Measurements from ENCODE around the gene HS2ST1.

HS2ST1 gene

DNA sequence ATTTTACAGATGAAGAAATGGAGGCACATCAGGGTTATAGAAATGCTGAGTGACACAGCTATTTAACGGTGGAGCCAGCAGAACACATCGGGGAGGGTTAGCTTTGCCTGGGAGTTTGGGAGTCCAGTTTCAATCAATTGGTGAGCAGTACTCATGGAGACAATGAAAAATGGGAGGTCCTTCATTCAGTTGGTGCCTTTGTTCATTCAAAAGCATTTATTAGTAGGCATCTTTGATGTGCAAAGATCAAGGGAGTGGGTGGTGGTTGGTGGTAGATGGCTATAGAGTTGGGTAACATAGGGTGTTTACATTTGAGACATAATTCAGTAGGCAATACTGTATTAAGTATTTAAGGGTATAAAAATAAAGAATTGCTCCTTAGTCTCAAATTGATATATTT lies 230.5 kb downstream of the HS2ST1 start:
- no peaks in the 10 kb centered on the region for H3K36me3 ChIP-seq (ENCODE audit: control insufficient read depth, insufficient read depth, low read length)
- H3K79me2 ChIP-seq, result no peaks in the 10 kb centered on the region
- H3K4me3 ChIP-seq (ENCODE audit: low read depth, low read length), result no peak overlapping the region
- no peaks in the 10 kb centered on the region for H3K9me3 ChIP-seq (ENCODE audit: control insufficient read depth, low read length)
- no peaks in the 10 kb centered on the region for H3K4me1 ChIP-seq
- TF ChIP-seq CTCF (IDR thresholded peaks at IDR 0.05), result no peak
- H2AFZ ChIP-seq, result no peak overlapping the region
- H3K27ac ChIP-seq, result no peak overlapping the region
- no peak overlapping the region for H3K4me2 ChIP-seq (ENCODE audit: low read length)
- no peaks in the 10 kb centered on the region for H3K27me3 ChIP-seq (ENCODE audit: control insufficient read depth, insufficient read depth, low read length)
- H3K9ac ChIP-seq, result no peak overlapping the region

DNA sequence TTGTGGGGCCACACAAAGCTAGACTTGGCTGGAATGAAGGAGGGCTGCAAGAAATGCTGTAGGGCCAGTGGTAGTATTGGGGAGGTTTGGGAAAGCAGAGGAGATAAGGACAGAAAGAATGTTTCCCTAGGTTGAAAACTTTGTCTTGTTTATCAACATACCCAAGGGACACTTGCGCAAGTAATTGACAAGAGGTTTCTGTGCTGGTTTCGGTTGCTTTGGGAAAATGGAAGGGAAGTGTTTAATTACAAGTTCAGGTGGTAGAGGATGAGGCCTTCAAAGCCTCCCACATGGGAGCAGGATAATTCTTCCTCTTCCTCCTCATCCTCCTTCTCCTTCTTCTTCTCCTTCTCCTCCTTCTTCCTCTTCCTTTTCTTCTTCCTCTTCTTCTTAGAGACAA lies 232.1 kb downstream of the HS2ST1 start:
- Histone ChIP-seq H3K4me1 (no peaks in the 10 kb centered on the region), H2AFZ (no peak overlapping the region), H3K36me3 (ENCODE audit: control insufficient read depth, insufficient read depth, low read length) (no peaks in the 10 kb centered on the region), H3K4me3 (ENCODE audit: low read depth, low read length) (no peak overlapping the region), H3K4me2 (ENCODE audit: low read length) (no peak overlapping the region), H3K27me3 (ENCODE audit: control insufficient read depth, insufficient read depth, low read length) (no peaks in the 10 kb centered on the region), H3K9ac (no peak overlapping the region), H3K9me3 (ENCODE audit: control insufficient read depth, low read length) (no peaks in the 10 kb centered on the region), H3K27ac (no peak overlapping the region), H3K79me2 (no peaks in the 10 kb centered on the region)
- no peak for TF ChIP-seq CTCF (IDR thresholded peaks at IDR 0.05)

DNA sequence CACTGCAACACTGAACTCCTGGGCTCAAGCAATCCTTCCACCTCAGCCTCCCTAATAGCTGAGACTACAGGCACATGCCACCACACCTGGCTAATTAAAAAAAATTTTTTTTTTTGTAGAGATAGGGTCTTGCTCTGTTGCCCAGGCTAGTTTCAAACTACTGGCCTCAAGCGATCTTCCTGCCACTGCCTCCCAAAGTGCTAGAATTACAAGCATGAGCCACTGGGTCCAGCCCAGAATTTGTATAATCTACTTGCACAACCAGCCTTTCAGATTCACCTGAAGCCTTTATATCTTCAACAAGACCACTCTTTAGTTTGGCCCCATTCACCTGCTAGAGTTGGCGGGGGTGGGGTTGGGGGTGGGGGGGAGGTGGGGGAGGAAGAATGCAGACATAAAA lies 232.6 kb downstream of the HS2ST1 start:
- Histone ChIP-seq H3K79me2 (no peaks in the 10 kb centered on the region), H3K27me3 (ENCODE audit: control insufficient read depth, insufficient read depth, low read length) (no peaks in the 10 kb centered on the region), H3K4me1 (no peaks in the 10 kb centered on the region), H3K9ac (no peak overlapping the region), H3K27ac (no peak overlapping the region), H3K9me3 (ENCODE audit: control insufficient read depth, low read length) (no peaks in the 10 kb centered on the region), H2AFZ (no peak overlapping the region), H3K36me3 (ENCODE audit: control insufficient read depth, insufficient read depth, low read length) (no peaks in the 10 kb centered on the region), H3K4me2 (ENCODE audit: low read length) (no peak overlapping the region), H3K4me3 (ENCODE audit: low read depth, low read length) (no peak overlapping the region)
- no peak for TF ChIP-seq CTCF (IDR thresholded peaks at IDR 0.05)

GRCh38 chr1:87147851-87148250 lies 233.4 kb downstream of the HS2ST1 start:
- no peak for TF ChIP-seq CTCF (IDR thresholded peaks at IDR 0.05)
- no peak overlapping the region for H2AFZ ChIP-seq
- H3K4me2 ChIP-seq (ENCODE audit: low read length), result no peak overlapping the region

GRCh38 chr1:87148661-87149060 lies 234.2 kb downstream of the HS2ST1 start:
- no peak overlapping the region for H3K4me3 ChIP-seq (ENCODE audit: low read depth, low read length)
- H3K79me2 ChIP-seq, result no peaks in the 10 kb centered on the region
- no peaks in the 10 kb centered on the region for H3K27me3 ChIP-seq (ENCODE audit: control insufficient read depth, insufficient read depth, low read length)
- no peak overlapping the region for H3K27ac ChIP-seq
- no peak for TF ChIP-seq CTCF (IDR thresholded peaks at IDR 0.05)
- no peak overlapping the region for H2AFZ ChIP-seq
- no peak overlapping the region for H3K4me2 ChIP-seq (ENCODE audit: low read length)
- no peaks in the 10 kb centered on the region for H3K4me1 ChIP-seq
- H3K9me3 ChIP-seq (ENCODE audit: control insufficient read depth, low read length), result no peaks in the 10 kb centered on the region
- H3K9ac ChIP-seq, result no peak overlapping the region
- H3K36me3 ChIP-seq (ENCODE audit: control insufficient read depth, insufficient read depth, low read length), result no peaks in the 10 kb centered on the region

More at GRCh38 chr1:87147851-87148250, 233.4 kb downstream of the HS2ST1 start:
- Histone ChIP-seq H3K4me1 (no peaks in the 10 kb centered on the region), H3K4me3 (ENCODE audit: low read depth, low read length) (no peak overlapping the region), H3K9ac (no peak overlapping the region), H3K36me3 (ENCODE audit: control insufficient read depth, insufficient read depth, low read length) (no peaks in the 10 kb centered on the region), H3K79me2 (no peaks in the 10 kb centered on the region), H3K27ac (no peak overlapping the region), H3K9me3 (ENCODE audit: control insufficient read depth, low read length) (no peaks in the 10 kb centered on the region), H3K27me3 (ENCODE audit: control insufficient read depth, insufficient read depth, low read length) (no peaks in the 10 kb centered on the region)
